Measurements from ENCODE around the gene GCK.

GCK gene

DNA sequence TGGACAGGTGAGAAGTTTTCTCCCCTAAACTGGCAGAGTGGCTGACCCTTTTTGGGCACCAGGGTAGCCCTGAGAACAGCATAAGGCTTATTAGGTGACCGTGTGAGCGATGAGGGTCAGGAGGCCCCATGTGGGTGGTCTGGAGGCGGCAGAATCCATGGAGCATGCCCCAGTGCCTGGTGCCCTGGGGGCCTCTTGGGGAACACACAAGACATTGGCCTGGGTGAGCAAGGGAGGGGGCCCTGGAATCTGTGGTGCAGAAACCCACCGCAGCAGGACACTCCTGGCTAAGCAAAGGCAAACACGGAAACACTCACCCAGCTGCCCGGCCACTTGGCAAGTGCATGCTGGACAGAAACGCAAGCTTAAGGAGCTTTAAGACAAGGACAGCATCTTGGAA lies 41.0 kb upstream of the GCK start:
- Histone ChIP-seq H3K36me3 (ENCODE audit: low read length) (no peaks in the 10 kb centered on the region), H2AFZ (ENCODE audit: low read depth, low read length, severe bottlenecking) (no peak overlapping the region), H3K4me3 (ENCODE audit: insufficient read depth, low read length, poor library complexity, severe bottlenecking) (no peak overlapping the region), H3K4me2 (ENCODE audit: low read depth, low read length, poor library complexity, severe bottlenecking) (no peak overlapping the region), H3K9me3 (ENCODE audit: insufficient read depth, low read length) (no peaks in the 10 kb centered on the region), H3K9me2 (replicated peaks; ENCODE audit: insufficient read depth, low read length) (no peaks in the 10 kb centered on the region), H3K79me2 (ENCODE audit: insufficient read depth, low read length) (no peaks in the 10 kb centered on the region), H3K27ac (ENCODE audit: low read depth, low read length) (no peak overlapping the region), H4K20me1 (ENCODE audit: low read depth, low read length) (no peaks in the 10 kb centered on the region), H3K9ac (ENCODE audit: low read length) (no peak overlapping the region), H3K27me3 (ENCODE audit: low read length) (no peaks in the 10 kb centered on the region), H3F3A (ENCODE audit: insufficient read depth) (no peaks in the 10 kb centered on the region)
- TF ChIP-seq EZH2phosphoT487 (conservative IDR thresholded peaks at IDR 0.05; ENCODE audit: low read length): no peak
- TF ChIP-seq, protein P1, sequence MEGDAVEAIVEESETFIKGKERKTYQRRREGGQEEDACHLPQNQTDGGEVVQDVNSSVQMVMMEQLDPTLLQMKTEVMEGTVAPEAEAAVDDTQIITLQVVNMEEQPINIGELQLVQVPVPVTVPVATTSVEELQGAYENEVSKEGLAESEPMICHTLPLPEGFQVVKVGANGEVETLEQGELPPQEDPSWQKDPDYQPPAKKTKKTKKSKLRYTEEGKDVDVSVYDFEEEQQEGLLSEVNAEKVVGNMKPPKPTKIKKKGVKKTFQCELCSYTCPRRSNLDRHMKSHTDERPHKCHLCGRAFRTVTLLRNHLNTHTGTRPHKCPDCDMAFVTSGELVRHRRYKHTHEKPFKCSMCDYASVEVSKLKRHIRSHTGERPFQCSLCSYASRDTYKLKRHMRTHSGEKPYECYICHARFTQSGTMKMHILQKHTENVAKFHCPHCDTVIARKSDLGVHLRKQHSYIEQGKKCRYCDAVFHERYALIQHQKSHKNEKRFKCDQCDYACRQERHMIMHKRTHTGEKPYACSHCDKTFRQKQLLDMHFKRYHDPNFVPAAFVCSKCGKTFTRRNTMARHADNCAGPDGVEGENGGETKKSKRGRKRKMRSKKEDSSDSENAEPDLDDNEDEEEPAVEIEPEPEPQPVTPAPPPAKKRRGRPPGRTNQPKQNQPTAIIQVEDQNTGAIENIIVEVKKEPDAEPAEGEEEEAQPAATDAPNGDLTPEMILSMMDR (IDR thresholded peaks at IDR 0.05; ENCODE audit: insufficient read depth, low read length, poor library complexity, severe bottlenecking): no peak

DNA sequence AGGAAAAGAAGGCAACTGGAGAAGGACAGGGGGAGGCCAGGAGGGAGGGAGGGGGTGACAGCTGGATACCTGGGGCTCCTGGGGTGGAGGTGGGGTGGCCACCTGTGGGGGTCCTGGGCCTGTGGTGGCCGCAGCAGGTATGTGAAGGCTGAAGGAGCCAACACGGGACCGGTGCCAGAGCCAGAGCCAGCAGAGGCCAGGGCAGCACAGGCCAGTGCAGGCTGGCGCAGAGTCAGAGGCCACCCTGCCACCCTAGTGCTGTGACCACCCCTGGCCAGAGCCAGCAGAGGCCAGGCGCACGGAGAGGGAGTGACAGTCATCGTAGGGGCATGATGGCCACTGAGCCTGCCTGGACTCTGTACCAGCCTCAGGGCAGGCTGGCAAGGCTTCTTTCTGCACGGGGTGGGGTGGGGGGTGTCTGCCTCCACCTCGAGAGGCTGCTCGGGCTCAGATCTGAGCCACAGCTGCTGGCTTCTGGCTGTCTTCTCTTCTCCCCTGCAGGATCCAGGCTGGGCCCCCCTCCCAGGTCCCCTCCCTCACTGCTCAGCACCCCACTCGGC lies 40.4 kb upstream of the GCK start:
- Histone ChIP-seq H3K9me2 (replicated peaks; ENCODE audit: insufficient read depth, low read length) (no peaks in the 10 kb centered on the region), H4K20me1 (ENCODE audit: low read depth, low read length) (no peaks in the 10 kb centered on the region), H3K27me3 (ENCODE audit: low read length) (no peaks in the 10 kb centered on the region), H3F3A (ENCODE audit: insufficient read depth) (no peaks in the 10 kb centered on the region), H3K4me2 (ENCODE audit: low read depth, low read length, poor library complexity, severe bottlenecking) (no peak overlapping the region), H2AFZ (ENCODE audit: low read depth, low read length, severe bottlenecking) (no peak overlapping the region), H3K9ac (ENCODE audit: low read length) (no peak overlapping the region), H3K79me2 (ENCODE audit: insufficient read depth, low read length) (no peaks in the 10 kb centered on the region), H3K27ac (ENCODE audit: low read depth, low read length) (no peak overlapping the region), H3K4me3 (ENCODE audit: insufficient read depth, low read length, poor library complexity, severe bottlenecking) (no peak overlapping the region), H3K9me3 (ENCODE audit: insufficient read depth, low read length) (no peaks in the 10 kb centered on the region), H3K36me3 (ENCODE audit: low read length) (no peaks in the 10 kb centered on the region)
- TF ChIP-seq, protein P1 (IDR thresholded peaks at IDR 0.05; ENCODE audit: insufficient read depth, low read length, poor library complexity, severe bottlenecking): no peak
- no peak for TF ChIP-seq EZH2phosphoT487 (conservative IDR thresholded peaks at IDR 0.05; ENCODE audit: low read length)

DNA sequence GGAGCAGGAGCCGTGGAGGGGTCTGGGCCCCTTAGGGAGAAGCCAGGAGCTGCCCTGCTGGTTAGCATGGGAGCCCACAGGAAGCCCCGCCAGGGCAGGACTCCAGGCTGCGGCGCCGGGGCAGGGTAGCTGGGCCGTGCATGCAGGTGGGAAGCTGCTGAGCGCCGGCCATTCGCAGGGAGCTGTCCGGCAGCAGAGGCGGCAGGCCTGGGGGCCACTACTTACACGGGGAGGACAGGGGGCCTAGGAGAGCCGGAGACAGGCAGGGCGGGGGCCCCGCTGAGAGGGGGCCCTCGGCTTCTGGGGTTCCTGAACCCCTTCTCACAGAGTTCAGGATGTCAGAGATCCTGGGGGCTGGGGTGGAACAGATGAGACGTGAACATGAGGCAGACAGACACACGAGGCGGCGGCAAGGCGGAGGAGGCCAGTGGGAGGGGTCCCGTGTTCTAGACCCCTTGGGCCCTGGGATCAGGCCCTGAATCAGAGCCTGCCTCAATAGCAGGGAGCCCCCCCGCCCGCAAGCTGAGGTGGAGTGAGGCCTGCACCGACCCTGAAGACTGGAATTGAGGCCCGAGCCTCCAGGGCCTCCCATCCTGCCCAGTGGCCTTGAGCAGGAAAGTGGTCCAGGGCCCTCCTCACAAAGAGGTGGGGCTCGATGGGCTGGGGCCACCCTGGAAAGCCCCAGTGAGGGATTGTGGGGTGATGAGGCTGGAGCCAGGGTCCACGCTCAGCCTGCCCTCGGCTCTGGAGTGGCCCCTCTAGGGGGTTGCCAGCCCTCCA lies 39.5 kb upstream of the GCK start:
- Histone ChIP-seq H3K36me3 (ENCODE audit: low read length) (no peaks in the 10 kb centered on the region), H3K27ac (ENCODE audit: low read depth, low read length) (no peak overlapping the region), H3K4me3 (ENCODE audit: insufficient read depth, low read length, poor library complexity, severe bottlenecking) (no peak overlapping the region), H3K9me2 (replicated peaks; ENCODE audit: insufficient read depth, low read length) (no peaks in the 10 kb centered on the region), H3K9ac (ENCODE audit: low read length) (no peak overlapping the region), H3K4me2 (ENCODE audit: low read depth, low read length, poor library complexity, severe bottlenecking) (no peak overlapping the region), H4K20me1 (ENCODE audit: low read depth, low read length) (no peaks in the 10 kb centered on the region), H3K9me3 (ENCODE audit: insufficient read depth, low read length) (no peaks in the 10 kb centered on the region), H2AFZ (ENCODE audit: low read depth, low read length, severe bottlenecking) (no peak overlapping the region), H3K27me3 (ENCODE audit: low read length) (no peaks in the 10 kb centered on the region), H3F3A (ENCODE audit: insufficient read depth) (no peaks in the 10 kb centered on the region), H3K79me2 (ENCODE audit: insufficient read depth, low read length) (no peaks in the 10 kb centered on the region)
- TF ChIP-seq EZH2phosphoT487 (conservative IDR thresholded peaks at IDR 0.05; ENCODE audit: low read length): no peak
- TF ChIP-seq, protein P1 (IDR thresholded peaks at IDR 0.05; ENCODE audit: insufficient read depth, low read length, poor library complexity, severe bottlenecking): no peak
